ENCODE measurements around the gene SLITRK3.

The SLITRK3 gene

DNA sequence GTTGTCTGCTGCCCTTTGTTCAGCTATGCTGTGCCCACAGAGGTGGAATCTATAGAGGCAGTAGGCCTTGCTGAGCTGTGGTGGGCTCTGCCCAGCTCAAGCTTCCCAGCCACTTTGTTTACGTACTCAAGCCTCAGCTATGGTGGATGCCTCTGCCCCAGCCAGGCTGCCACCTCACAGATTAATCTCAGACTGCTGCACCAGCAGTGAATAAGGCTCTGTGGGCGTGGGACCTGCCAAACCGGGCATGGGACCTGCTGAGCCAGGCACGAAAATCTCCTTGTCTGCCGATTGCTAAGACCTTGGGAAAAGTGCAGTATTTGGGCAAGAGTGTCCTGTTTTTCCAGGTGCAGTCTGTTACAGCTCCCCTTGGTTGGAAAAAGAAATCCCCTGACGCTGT is 26.8 kb downstream of the SLITRK3 start:
- H3K4me1 ChIP-seq (ENCODE audit: low read length), result no peaks in the 10 kb centered on the region

DNA sequence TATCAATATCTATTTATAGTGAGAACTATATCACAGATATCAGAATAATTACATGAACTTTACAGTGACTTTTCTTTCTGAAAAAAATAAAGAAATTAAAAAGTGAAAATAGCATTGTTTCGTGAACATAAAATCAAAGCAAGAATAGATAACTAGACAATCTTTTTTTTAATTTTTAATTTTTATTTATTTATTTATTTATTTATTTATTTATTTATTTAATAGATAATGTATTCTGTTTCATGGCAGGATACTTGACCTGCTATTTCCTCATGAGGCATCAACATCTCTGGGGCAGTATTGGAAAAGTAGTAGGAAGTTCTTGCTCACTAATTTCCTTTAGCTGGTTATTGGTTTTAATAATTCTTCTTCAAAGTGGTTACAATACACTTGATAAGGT is 33.3 kb downstream of the SLITRK3 start:
- Histone ChIP-seq H3K4me3 (ENCODE audit: low read length) (no peak overlapping the region), H2AFZ (ENCODE audit: low read length) (no peak overlapping the region), H3K36me3 (replicated peaks; ENCODE audit: insufficient read depth, low read length) (no peaks in the 10 kb centered on the region), H3K9ac (ENCODE audit: low read length) (no peak overlapping the region), H3K79me2 (ENCODE audit: low read length) (no peaks in the 10 kb centered on the region), H3K27ac (ENCODE audit: low read length) (no peak overlapping the region), H3F3A (ENCODE audit: insufficient read depth, low read length) (no peaks in the 10 kb centered on the region), H3K27me3 (replicated peaks; ENCODE audit: insufficient read depth, low read length) (no peaks in the 10 kb centered on the region), H3K9me3 (replicated peaks; ENCODE audit: insufficient read depth, low read length) (no peaks in the 10 kb centered on the region), H3K4me2 (ENCODE audit: low read depth, low read length) (no peak overlapping the region), H3K9me2 (replicated peaks; ENCODE audit: insufficient read depth, low read length) (no peaks in the 10 kb centered on the region), H3K4me1 (ENCODE audit: low read length) (no peaks in the 10 kb centered on the region), H4K20me1 (ENCODE audit: insufficient read depth, low read length) (no peaks in the 10 kb centered on the region)
- no peak for DNase-seq
- TF ChIP-seq EZH2 (optimal IDR thresholded peaks at IDR 0.05; ENCODE audit: low read depth, low read length), result no peak
- no peak for TF ChIP-seq EZH2phosphoT487 (IDR thresholded peaks at IDR 0.05; ENCODE audit: low read length)
- TF ChIP-seq, protein P1, sequence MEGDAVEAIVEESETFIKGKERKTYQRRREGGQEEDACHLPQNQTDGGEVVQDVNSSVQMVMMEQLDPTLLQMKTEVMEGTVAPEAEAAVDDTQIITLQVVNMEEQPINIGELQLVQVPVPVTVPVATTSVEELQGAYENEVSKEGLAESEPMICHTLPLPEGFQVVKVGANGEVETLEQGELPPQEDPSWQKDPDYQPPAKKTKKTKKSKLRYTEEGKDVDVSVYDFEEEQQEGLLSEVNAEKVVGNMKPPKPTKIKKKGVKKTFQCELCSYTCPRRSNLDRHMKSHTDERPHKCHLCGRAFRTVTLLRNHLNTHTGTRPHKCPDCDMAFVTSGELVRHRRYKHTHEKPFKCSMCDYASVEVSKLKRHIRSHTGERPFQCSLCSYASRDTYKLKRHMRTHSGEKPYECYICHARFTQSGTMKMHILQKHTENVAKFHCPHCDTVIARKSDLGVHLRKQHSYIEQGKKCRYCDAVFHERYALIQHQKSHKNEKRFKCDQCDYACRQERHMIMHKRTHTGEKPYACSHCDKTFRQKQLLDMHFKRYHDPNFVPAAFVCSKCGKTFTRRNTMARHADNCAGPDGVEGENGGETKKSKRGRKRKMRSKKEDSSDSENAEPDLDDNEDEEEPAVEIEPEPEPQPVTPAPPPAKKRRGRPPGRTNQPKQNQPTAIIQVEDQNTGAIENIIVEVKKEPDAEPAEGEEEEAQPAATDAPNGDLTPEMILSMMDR (IDR thresholded peaks at IDR 0.05; ENCODE audit: low read length), result no peak

More for the DNA sequence above, 26.8 kb downstream of the SLITRK3 start:
- Histone ChIP-seq H3K4me3 (ENCODE audit: low read length) (no peak overlapping the region), H3F3A (ENCODE audit: insufficient read depth, low read length) (no peaks in the 10 kb centered on the region), H3K9me2 (replicated peaks; ENCODE audit: insufficient read depth, low read length) (no peaks in the 10 kb centered on the region), H3K9me3 (replicated peaks; ENCODE audit: insufficient read depth, low read length) (no peaks in the 10 kb centered on the region), H3K27ac (ENCODE audit: low read length) (no peak overlapping the region), H2AFZ (ENCODE audit: low read length) (no peak overlapping the region), H3K36me3 (replicated peaks; ENCODE audit: insufficient read depth, low read length) (no peaks in the 10 kb centered on the region), H3K79me2 (ENCODE audit: low read length) (no peaks in the 10 kb centered on the region), H4K20me1 (ENCODE audit: insufficient read depth, low read length) (no peaks in the 10 kb centered on the region), H3K9ac (ENCODE audit: low read length) (no peak overlapping the region), H3K27me3 (replicated peaks; ENCODE audit: insufficient read depth, low read length) (no peaks in the 10 kb centered on the region), H3K4me2 (ENCODE audit: low read depth, low read length) (no peak overlapping the region)
- no peak for DNase-seq
- no peak for TF ChIP-seq EZH2 (optimal IDR thresholded peaks at IDR 0.05; ENCODE audit: low read depth, low read length)
- no peak for TF ChIP-seq EZH2phosphoT487 (IDR thresholded peaks at IDR 0.05; ENCODE audit: low read length)
- TF ChIP-seq, protein P1 (IDR thresholded peaks at IDR 0.05; ENCODE audit: low read length), result no peak

DNA sequence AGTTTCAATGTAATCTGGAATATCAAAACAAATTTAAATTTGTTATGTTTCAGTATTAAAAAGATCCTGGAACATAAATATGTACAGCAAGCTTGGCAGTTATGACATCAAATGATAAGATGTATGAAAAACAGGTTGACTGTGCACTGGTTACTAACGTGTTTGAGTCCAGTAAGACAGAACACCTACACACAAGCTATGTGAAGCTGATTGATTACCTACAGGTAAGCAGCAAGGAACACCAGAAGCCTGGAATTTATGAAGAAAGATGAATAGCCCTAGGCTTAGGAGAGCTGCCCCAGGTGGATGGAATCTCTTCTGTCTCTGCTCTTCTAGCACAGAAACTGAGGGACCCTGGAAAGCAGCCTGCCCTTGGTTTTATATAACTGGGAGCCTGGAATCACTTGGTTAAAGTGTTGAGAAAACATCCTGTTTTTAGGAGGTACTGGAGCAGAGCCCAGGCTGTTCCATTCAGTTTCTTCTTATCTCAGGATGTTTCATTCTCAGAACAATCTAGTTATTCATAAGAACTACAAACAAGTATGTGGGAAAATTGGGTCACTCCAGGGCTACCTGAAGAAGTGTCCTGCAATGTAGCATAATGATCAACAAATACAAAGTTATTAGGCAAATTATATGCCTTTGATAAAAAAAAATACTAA is 36.3 kb downstream of the SLITRK3 start:
- H3K4me1 ChIP-seq (ENCODE audit: low read length), result no peaks in the 10 kb centered on the region
- no peaks in the 10 kb centered on the region for H4K20me1 ChIP-seq (ENCODE audit: insufficient read depth, low read length)
- TF ChIP-seq, protein P1 (IDR thresholded peaks at IDR 0.05; ENCODE audit: low read length), result no peak
- no peak for TF ChIP-seq EZH2 (optimal IDR thresholded peaks at IDR 0.05; ENCODE audit: low read depth, low read length)
- no peak for TF ChIP-seq EZH2phosphoT487 (IDR thresholded peaks at IDR 0.05; ENCODE audit: low read length)
- H3K9me3 ChIP-seq (replicated peaks; ENCODE audit: insufficient read depth, low read length), result no peaks in the 10 kb centered on the region
- no peak overlapping the region for H3K4me2 ChIP-seq (ENCODE audit: low read depth, low read length)
- no peak overlapping the region for H2AFZ ChIP-seq (ENCODE audit: low read length)
- no peak overlapping the region for H3K27ac ChIP-seq (ENCODE audit: low read length)
- no peak for DNase-seq
- H3K27me3 ChIP-seq (replicated peaks; ENCODE audit: insufficient read depth, low read length), result no peaks in the 10 kb centered on the region
- H3K9me2 ChIP-seq (replicated peaks; ENCODE audit: insufficient read depth, low read length), result no peaks in the 10 kb centered on the region
- H3K9ac ChIP-seq (ENCODE audit: low read length), result no peak overlapping the region
- H3F3A ChIP-seq (ENCODE audit: insufficient read depth, low read length), result no peaks in the 10 kb centered on the region
- no peaks in the 10 kb centered on the region for H3K36me3 ChIP-seq (replicated peaks; ENCODE audit: insufficient read depth, low read length)
- no peak overlapping the region for H3K4me3 ChIP-seq (ENCODE audit: low read length)
- no peaks in the 10 kb centered on the region for H3K79me2 ChIP-seq (ENCODE audit: low read length)
